ENCODE data around the gene TUT4.
A peak's percentile ranks its signal among the peaks of the same experiment; 100 is the strongest.

Gene TUT4

GRCh38 chr1:52404975-52405338 lies 147.9 kb downstream of the TUT4 start:
- H3K4me3 ChIP-seq (replicated peaks; ENCODE audit: low read depth, low read length), result peak overlapping the region; percentile 90
- no peak for TF ChIP-seq CTCF (IDR thresholded peaks at IDR 0.05; ENCODE audit: low read length, missing control alignments)
- DNase-seq (ENCODE audit: low read depth), result no peak

- peak; percentile 98 for DNase-seq (ENCODE audit: low read depth)
- peak within 1 kb of the TSS; percentile 90 for H3K4me3 ChIP-seq (replicated peaks; ENCODE audit: low read depth, low read length)
- peak; percentile 73 for TF ChIP-seq CTCF (IDR thresholded peaks at IDR 0.05; ENCODE audit: low read length, missing control alignments)
Measured at GRCh38 chr1:52404116-52404974, 148.5 kb downstream of the TUT4 start, which contains the start of the genes ORC1 and PRPF38A. ORC1 (minus strand) TSS chr1:52404423; CDS start chr1:52402223, 2,200 bp downstream. PRPF38A (plus strand) TSS chr1:52404602; CDS start chr1:52404750, 148 bp downstream.

- peak overlapping the region; percentile 90 for H3K4me3 ChIP-seq (replicated peaks; ENCODE audit: low read depth, low read length)
- TF ChIP-seq CTCF (IDR thresholded peaks at IDR 0.05; ENCODE audit: low read length, missing control alignments), result no peak
- peak; percentile 78 for DNase-seq (ENCODE audit: low read depth)
Measured at GRCh38 chr1:52403566-52404115, 149.3 kb downstream of the TUT4 start.

GRCh38 chr1:52402860-52403240 lies 150.0 kb downstream of the TUT4 start:
- no peak overlapping the region for H3K4me3 ChIP-seq (replicated peaks; ENCODE audit: low read depth, low read length)
- no peak for DNase-seq (ENCODE audit: low read depth)
- no peak for TF ChIP-seq CTCF (IDR thresholded peaks at IDR 0.05; ENCODE audit: low read length, missing control alignments)

GRCh38 chr1:52400131-52400530 lies 152.8 kb downstream of the TUT4 start:
- H3K4me3 ChIP-seq (replicated peaks; ENCODE audit: low read depth, low read length), result no peak overlapping the region
- TF ChIP-seq CTCF (IDR thresholded peaks at IDR 0.05; ENCODE audit: low read length, missing control alignments), result no peak
- DNase-seq (ENCODE audit: low read depth), result no peak

- no peak for TF ChIP-seq CTCF (IDR thresholded peaks at IDR 0.05; ENCODE audit: low read length, missing control alignments)
- H3K4me3 ChIP-seq (replicated peaks; ENCODE audit: low read depth, low read length), result no peak overlapping the region
- no peak for DNase-seq (ENCODE audit: low read depth)
Measured at GRCh38 chr1:52399629-52400028, 153.3 kb downstream of the TUT4 start.

Data from fibroblast of pulmonary artery (primary cell).